Activated CD4-positive, alpha-beta T cell treated with anti-CD3 and anti-CD28 coated beads, Interleukin-2, amount 50 U/mL, for 16 hours (primary cell): ENCODE data around the gene ANKS1B.

Experiments used
- DNase-seq: peaks from one replicate; pipeline ENCODE4 v3.0.0-alpha.2; 2020

Gene ANKS1B

GRCh38 chr12:99436584-99436983 is 548.2 kb downstream of the ANKS1B start:
- DNase-seq: peak; percentile 83

- no peak for DNase-seq
Measured at GRCh38 chr12:99435095-99435791, 549.5 kb downstream of the ANKS1B start.

- no peak for DNase-seq
Measured at GRCh38 chr12:99433155-99433554, 551.6 kb downstream of the ANKS1B start.

- no peak for DNase-seq
Measured at GRCh38 chr12:99431203-99431602, 553.5 kb downstream of the ANKS1B start.

GRCh38 chr12:99427104-99427503 is 557.6 kb downstream of the ANKS1B start:
- DNase-seq: no peak

GRCh38 chr12:99418379-99418778 is 566.4 kb downstream of the ANKS1B start:
- DNase-seq: no peak

GRCh38 chr12:99413751-99414150 is 571.0 kb downstream of the ANKS1B start:
- no peak for DNase-seq

GRCh38 chr12:99393763-99394162 is 591.0 kb downstream of the ANKS1B start:
- no peak for DNase-seq

- DNase-seq: no peak
Measured at GRCh38 chr12:99392091-99392850, 592.5 kb downstream of the ANKS1B start.

GRCh38 chr12:99390707-99391106 is 594.0 kb downstream of the ANKS1B start:
- no peak for DNase-seq

GRCh38 chr12:99389751-99390150 is 595.0 kb downstream of the ANKS1B start:
- no peak for DNase-seq

- DNase-seq: no peak
Measured at GRCh38 chr12:99388671-99389195, 596.0 kb downstream of the ANKS1B start.

- DNase-seq: no peak
Measured at GRCh38 chr12:99387661-99388060, 597.1 kb downstream of the ANKS1B start.

GRCh38 chr12:99386907-99387306 is 597.8 kb downstream of the ANKS1B start:
- DNase-seq: peak; percentile 50

GRCh38 chr12:99383258-99383657 is 601.5 kb downstream of the ANKS1B start:
- DNase-seq: no peak

- DNase-seq: peak; percentile 74
Measured at GRCh38 chr12:99381992-99382391, 602.7 kb downstream of the ANKS1B start.

- no peak for DNase-seq
Measured at GRCh38 chr12:99380701-99381100, 604.0 kb downstream of the ANKS1B start.

GRCh38 chr12:99374023-99374422 is 610.7 kb downstream of the ANKS1B start:
- DNase-seq: no peak

- DNase-seq: no peak
Measured at GRCh38 chr12:99372257-99372920, 612.3 kb downstream of the ANKS1B start.

GRCh38 chr12:99370421-99371138 is 614.2 kb downstream of the ANKS1B start:
- DNase-seq: no peak

- no peak for DNase-seq
Measured at GRCh38 chr12:99367181-99367580, 617.6 kb downstream of the ANKS1B start.

GRCh38 chr12:99352269-99352668 is 632.5 kb downstream of the ANKS1B start:
- DNase-seq: no peak

GRCh38 chr12:99343960-99344359 is 640.8 kb downstream of the ANKS1B start:
- DNase-seq: no peak
